Measurements from ENCODE around the gene PRAF2. TPM values are rescaled to one million over a fixed set of nuclear protein-coding genes. Genes with fewer than 3 reads are reported as not detected.

The PRAF2 gene
- total and polyA plus RNA-seq, 9 of the 15 experiments (the other 6 are each of a cell fraction or from before 2014, with no cell fraction given) = 0.24 to 5.7 (median 2.0) TPM

DNA sequence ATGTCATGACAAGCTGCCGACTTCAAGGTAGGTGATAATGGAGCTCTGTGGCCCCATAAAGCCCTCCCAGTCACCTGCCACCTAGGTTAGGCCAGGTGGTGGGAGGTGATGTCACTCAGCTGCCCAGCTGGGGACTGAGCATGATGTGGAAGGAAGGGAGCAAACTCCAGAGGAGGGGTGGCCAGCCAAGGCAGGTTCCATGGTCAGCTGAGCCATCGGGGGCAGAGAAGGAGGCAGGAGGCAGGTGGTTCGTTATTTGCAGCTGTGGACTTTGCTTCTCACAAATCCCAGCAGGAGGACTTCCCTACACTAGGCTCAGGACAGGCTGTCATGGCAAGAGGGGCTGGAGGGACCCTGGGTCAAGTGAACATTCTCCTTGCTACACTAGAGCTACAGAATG is 12.9 kb downstream of the PRAF2 start (continued):
- TF ChIP-seq, protein P1, sequence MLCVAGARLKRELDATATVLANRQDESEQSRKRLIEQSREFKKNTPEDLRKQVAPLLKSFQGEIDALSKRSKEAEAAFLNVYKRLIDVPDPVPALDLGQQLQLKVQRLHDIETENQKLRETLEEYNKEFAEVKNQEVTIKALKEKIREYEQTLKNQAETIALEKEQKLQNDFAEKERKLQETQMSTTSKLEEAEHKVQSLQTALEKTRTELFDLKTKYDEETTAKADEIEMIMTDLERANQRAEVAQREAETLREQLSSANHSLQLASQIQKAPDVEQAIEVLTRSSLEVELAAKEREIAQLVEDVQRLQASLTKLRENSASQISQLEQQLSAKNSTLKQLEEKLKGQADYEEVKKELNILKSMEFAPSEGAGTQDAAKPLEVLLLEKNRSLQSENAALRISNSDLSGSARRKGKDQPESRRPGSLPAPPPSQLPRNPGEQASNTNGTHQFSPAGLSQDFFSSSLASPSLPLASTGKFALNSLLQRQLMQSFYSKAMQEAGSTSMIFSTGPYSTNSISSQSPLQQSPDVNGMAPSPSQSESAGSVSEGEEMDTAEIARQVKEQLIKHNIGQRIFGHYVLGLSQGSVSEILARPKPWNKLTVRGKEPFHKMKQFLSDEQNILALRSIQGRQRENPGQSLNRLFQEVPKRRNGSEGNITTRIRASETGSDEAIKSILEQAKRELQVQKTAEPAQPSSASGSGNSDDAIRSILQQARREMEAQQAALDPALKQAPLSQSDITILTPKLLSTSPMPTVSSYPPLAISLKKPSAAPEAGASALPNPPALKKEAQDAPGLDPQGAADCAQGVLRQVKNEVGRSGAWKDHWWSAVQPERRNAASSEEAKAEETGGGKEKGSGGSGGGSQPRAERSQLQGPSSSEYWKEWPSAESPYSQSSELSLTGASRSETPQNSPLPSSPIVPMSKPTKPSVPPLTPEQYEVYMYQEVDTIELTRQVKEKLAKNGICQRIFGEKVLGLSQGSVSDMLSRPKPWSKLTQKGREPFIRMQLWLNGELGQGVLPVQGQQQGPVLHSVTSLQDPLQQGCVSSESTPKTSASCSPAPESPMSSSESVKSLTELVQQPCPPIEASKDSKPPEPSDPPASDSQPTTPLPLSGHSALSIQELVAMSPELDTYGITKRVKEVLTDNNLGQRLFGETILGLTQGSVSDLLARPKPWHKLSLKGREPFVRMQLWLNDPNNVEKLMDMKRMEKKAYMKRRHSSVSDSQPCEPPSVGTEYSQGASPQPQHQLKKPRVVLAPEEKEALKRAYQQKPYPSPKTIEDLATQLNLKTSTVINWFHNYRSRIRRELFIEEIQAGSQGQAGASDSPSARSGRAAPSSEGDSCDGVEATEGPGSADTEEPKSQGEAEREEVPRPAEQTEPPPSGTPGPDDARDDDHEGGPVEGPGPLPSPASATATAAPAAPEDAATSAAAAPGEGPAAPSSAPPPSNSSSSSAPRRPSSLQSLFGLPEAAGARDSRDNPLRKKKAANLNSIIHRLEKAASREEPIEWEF (CRISPR knock-in tag; IDR thresholded peaks at IDR 0.05) = no peak

DNA sequence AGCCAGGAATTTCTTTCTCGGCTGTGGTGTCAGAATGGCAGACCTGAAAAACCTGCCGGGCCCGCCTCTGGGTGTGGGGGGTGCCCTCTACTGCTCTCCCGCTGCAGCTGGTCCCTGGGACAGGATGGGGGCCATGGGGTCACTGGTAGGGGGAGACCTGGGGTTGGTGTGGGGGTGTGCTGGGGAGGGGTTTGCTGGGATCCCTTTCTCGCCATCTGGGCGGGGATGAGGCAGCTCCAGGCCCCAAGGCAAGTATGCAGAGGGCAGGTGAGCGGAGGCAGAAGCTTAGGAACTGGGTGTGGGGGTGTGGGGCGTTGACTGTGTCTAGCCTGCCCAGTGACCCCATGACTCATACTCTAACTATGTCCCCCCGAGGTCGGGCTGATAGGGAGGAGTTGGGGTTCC is 14.1 kb downstream of the PRAF2 start:
- POLR2A ChIA-PET = interaction anchor here (0.6 kb wide), 1 partner anchor 120 kb away, joined by 3 read pairs; no protein-coding TSS in a partner anchor
- BruUV-seq (replicated peaks) = no TSS peak
- no peak overlapping the region for H3K4me3 ChIP-seq

More for the DNA sequence above, 14.1 kb downstream of the PRAF2 start:
- Histone ChIP-seq H4K20me1 (replicated peaks; ENCODE audit: control insufficient read depth, insufficient read depth, low read length) (no peaks in the 10 kb centered on the region), H2AFZ (ENCODE audit: low read depth, low read length) (no peak overlapping the region), H3K79me2 (ENCODE audit: control insufficient read depth, insufficient read depth, low read length) (no peaks in the 10 kb centered on the region; the same call in 2 of the 3 replicates), H3K4me1 (replicated peaks in 1 of 2; ENCODE audit: control insufficient read depth in 2 of 2, insufficient read depth in 2 of 2, low read length in 2 of 2) (peaks cover 0 to 13% of the 10 kb centered on the region in 2 experiments; a peak in 3 of 5 replicates), H3K27me3 (ENCODE audit: control insufficient read depth in 2 of 2, insufficient read depth in 2 of 2, low read length in 2 of 2) (no peaks in the 10 kb centered on the region), H3K27ac (ENCODE audit: extremely low read depth, low read depth, low read length) (no peak overlapping the region), H3K9me1 (ENCODE audit: control insufficient read depth, insufficient read depth, low read length) (no peaks in the 10 kb centered on the region), H3K4me2 (ENCODE audit: insufficient read depth, low read length) (no peak overlapping the region), H3K9me3 (replicated peaks; ENCODE audit: control insufficient read depth, insufficient read depth, low read depth, low read length) (no peaks in the 10 kb centered on the region), H3K36me3 (ENCODE audit: control insufficient read depth, insufficient read depth, low read length) (no peaks in the 10 kb centered on the region), H3K9ac (ENCODE audit: insufficient read depth in 1 of 2, low read depth in 2 of 2, low read length in 2 of 2) (no peak overlapping the region; a peak in 1 of 4 replicates)
- in situ Hi-C loops (cut with MboI) (no loop called here), intact Hi-C loops (cut with micrococcal nuclease) (no loop called here)
- no peak for TF ChIP-seq ZNF668 (CRISPR knock-in tag; IDR thresholded peaks at IDR 0.05)
- TF ChIP-seq, protein P2, sequence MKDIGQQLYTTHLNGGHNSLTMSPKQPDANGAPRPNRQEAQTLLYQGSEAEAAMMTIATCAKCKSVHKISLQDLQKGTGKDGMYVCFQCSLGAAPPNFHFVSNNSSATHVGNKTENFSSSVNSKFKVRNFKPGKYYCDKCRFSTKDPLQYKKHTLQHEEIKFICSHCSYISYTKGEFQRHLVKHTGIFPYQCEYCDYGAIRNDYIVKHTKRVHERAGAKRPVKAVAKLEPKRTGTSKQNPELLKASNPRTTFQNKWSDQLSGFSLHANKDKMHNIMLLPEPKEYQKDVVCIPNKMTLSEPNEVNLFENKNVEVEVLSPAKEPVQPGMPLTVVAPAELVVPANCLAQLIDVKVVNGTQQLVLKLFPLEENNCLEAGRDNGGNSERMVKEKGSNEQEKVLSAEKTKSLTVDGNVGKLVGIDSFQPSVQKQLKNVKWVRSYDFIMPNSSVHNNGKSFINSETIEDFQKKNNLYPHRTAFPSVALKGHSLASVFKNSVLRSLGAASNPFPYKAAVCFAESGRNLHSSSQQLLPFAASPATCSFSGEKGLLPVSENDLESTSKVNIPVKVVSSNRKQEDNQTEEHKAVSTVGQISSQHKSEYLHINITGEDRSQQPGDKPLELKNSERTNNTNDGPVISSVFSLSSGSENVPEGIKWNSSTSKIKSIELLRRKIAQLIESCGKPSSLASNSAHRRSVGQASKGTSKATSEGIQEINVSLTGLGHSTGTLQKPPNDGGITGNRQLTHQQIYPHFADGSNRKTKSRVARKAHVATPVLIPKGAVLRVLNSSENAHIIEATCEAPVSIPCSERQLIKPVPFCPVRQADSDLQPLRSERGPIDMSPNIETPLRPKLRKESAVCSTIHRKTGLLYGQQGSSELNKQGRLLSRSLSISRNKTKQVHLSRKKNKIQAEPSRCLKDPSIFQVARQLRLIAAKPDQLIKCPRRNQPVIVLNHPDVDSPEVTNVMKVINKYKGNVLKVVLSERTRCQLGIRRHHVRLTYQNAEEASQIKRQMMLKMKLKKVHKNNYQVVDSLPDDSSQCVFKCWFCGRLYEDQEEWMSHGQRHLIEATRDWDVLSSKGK (CRISPR knock-in tag; IDR thresholded peaks at IDR 0.05) = no peak
- 0 out of 2 replicates have a peak, but pooled peaks have one; percentile 36 for TF ChIP-seq EGR1 (conservative IDR thresholded peaks at IDR 0.05)
- TF ChIP-seq, protein P3, sequence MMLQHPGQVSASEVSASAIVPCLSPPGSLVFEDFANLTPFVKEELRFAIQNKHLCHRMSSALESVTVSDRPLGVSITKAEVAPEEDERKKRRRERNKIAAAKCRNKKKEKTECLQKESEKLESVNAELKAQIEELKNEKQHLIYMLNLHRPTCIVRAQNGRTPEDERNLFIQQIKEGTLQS (IDR thresholded peaks at IDR 0.05) = peak; percentile 21; the same call in 1 of the 2 replicates
- TF ChIP-seq, protein P3 (CRISPR knock-in tag; conservative IDR thresholded peaks at IDR 0.05) = no peak
- TF ChIP-seq, protein P4, sequence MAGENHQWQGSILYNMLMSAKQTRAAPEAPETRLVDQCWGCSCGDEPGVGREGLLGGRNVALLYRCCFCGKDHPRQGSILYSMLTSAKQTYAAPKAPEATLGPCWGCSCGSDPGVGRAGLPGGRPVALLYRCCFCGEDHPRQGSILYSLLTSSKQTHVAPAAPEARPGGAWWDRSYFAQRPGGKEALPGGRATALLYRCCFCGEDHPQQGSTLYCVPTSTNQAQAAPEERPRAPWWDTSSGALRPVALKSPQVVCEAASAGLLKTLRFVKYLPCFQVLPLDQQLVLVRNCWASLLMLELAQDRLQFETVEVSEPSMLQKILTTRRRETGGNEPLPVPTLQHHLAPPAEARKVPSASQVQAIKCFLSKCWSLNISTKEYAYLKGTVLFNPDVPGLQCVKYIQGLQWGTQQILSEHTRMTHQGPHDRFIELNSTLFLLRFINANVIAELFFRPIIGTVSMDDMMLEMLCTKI (IDR thresholded peaks at IDR 0.05; ENCODE audit: partially characterized antibody) = no peak
- 0 out of 2 replicates have a peak, but pooled peaks have one; percentile 11 for TF ChIP-seq JUND (IDR thresholded peaks at IDR 0.05; ENCODE audit: borderline replicate concordance, low read depth, low read length)
- TF ChIP-seq JUND (tag; IDR thresholded peaks at IDR 0.05; ENCODE audit: borderline replicate concordance, low read depth, low read length) = no peak
- FAIRE-seq (no peak), ATAC-seq (peak; percentile 47; the same call in 2 of the 3 replicates), DNase-seq (ENCODE audit: extremely low read depth in 1 of 4, low spot score in 3 of 4) (peak in 3 of 4 experiments; percentile 19 to 42 (median 36))
- 45% methylated on average over 6 of the region's 10 CpGs for WGBS (ENCODE audit: insufficient coverage, low coverage, missing lambda C conversion rate)
- CTCF ChIA-PET (ENCODE audit: low intra/inter-chr PET ratio) = no interaction called here
